VCaP (cell line): ENCODE data around the gene STIM2.
"Not testable (repeated sequence)": the region's sequence is repeated elsewhere in the genome, so short reads cannot be mapped to it uniquely, and the experiment has no call there.

Experiments used
- H3K27ac ChIP-seq: fragments of 450-650 bp; 2 replicates; pipeline ENCODE4 v1.5.1; 2017
- CTCF ChIP-seq: fragments of 450-650 bp; conservative IDR thresholded peaks from 2 replicates; pipeline ENCODE4 v1.5.1; 2017; ENCODE audit warnings: mild to moderate bottlenecking, moderate library complexity

Gene STIM2

GRCh38 chr4:26860157-26860921 is at the start of gene STIM2:
Gene STIM2, plus strand, starts transcription at chr4:26860841.
- peak; percentile 55 for TF ChIP-seq CTCF

DNA sequence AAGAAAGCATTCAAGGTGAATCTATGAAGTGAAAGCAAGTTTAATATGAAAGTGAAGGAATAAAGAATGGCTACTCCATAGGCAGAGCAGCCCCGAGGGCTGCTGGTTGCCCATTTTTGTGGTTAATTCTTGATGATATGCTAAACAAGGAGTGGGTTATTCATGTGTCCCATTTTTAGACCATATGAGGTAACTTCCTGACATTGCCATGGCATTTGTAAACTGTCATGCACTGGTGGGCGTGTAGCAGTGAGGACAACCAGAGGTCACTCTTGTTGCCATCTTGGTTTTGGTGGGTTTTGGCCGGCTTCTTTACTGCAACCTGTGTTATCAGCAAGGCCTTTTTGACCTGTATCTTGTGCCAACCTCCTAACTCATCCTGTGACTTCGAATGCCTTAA is 49.1 kb upstream of the STIM2 start:
- H3K27ac ChIP-seq = not testable (repeated sequence)

More at GRCh38 chr4:26860157-26860921, at the start of gene STIM2:
- peak within 1 kb of the TSS; percentile 95 for H3K27ac ChIP-seq

DNA sequence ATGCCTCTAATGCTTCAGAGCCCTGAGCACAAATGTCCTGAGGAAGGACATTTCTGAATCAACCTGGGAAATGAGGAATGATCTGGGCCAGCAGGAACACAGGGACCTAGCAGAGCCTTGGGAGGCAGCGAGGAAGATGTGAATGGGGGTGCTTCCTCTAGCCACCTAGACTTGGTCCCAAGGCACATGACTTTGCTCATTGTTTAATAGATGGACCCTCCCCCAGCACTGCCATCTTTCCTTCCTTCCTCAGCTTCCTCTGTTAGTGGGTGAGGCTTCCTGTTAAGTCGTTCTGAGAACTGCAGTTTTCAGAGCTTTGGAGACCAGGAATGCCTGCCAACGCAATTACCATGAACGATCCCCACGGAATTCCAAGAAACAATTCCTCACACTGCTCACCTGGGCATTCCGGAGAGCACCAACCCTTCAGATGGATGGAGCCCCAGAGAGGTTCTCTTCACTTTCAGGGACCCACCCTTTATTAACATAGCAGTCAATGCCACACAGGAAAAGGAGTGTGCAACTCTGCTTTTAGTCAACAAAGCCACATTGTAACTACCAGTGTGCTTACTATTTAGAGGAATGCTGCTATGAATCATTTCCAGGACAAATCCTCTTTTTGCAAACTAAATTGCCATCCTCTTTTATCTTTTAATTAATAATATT is 48.5 kb upstream of the STIM2 start:
- TF ChIP-seq CTCF = no peak
- H3K27ac ChIP-seq = no peak overlapping the region

GRCh38 chr4:26813698-26814097 is 46.9 kb upstream of the STIM2 start:
- no peak overlapping the region for H3K27ac ChIP-seq
- TF ChIP-seq CTCF = no peak

- H3K27ac ChIP-seq = no peak overlapping the region
- TF ChIP-seq CTCF = no peak
Measured at GRCh38 chr4:26815199-26815598, 45.4 kb upstream of the STIM2 start.

GRCh38 chr4:26815706-26816105 is 44.9 kb upstream of the STIM2 start:
- no peak for TF ChIP-seq CTCF
- no peak overlapping the region for H3K27ac ChIP-seq

DNA sequence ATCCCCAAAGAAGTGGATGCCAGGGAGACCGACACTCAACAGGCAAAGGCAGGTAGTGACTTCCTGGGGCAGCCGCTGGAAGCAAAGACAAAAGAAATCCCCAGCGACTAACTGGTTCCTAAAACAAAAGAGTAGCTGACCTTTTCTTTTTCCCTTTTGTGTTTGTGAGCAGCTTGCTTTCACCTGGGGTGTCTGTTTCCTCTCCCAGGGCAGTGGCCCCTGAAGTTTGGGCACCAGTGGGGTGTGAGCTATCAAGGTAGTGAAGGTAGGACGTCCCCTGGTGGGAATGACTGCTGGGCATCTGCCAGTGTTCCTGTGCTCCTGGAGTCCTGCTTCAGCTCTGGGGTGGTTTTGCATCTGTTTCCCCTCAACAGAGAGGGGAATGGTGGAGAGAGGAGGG is 41.6 kb upstream of the STIM2 start:
- no peak overlapping the region for H3K27ac ChIP-seq
- no peak for TF ChIP-seq CTCF

- no peak for TF ChIP-seq CTCF
- no peak overlapping the region for H3K27ac ChIP-seq
Measured at GRCh38 chr4:26819478-26820095, 41.1 kb upstream of the STIM2 start.
